Mesothelial cell of epicardium (in vitro differentiated cells): Measurements from ENCODE around the gene AP2B1. TPM values are rescaled to one million over a fixed set of nuclear protein-coding genes. Genes with fewer than 3 reads are reported as not detected.

Source experiments
- DNase-seq, 2 experiments: peaks; one replicate each; pipeline ENCODE4 v3.0.0; 2021; ENCODE audit warnings: low spot score in 2 of 2; ENCODE audit not compliant: unreplicated experiment in 2 of 2
- H3K27ac Mint-ChIP-seq: 2 replicates; pipeline ENCODE4 v1.8.0; 2021; ENCODE audit warnings: mixed read lengths
- H3K27me3 Mint-ChIP-seq: 2 replicates; pipeline ENCODE4 v1.8.0; 2021; ENCODE audit warnings: low read depth, mixed read lengths
- H3K36me3 Mint-ChIP-seq: 2 replicates; pipeline ENCODE4 v1.8.0; 2021; ENCODE audit warnings: mixed read lengths
- H3K4me1 Mint-ChIP-seq: 2 replicates; pipeline ENCODE4 v1.8.0; 2021; ENCODE audit warnings: mixed read lengths
- H3K4me3 Mint-ChIP-seq: 2 replicates; pipeline ENCODE4 v1.8.0; 2021; ENCODE audit warnings: mild to moderate bottlenecking, moderate library complexity, mixed read lengths
- H3K9me3 Mint-ChIP-seq: 2 replicates; pipeline ENCODE4 v1.8.0; 2021; ENCODE audit warnings: mixed read lengths
- total RNA-seq: library from RNA; stranded (reverse); gene quantifications from 3 replicates; pipeline ENCODE4 v1.2.1, GENCODE V29; 2021
- TF ChIP-seq, protein P1 (sequence below): fragments of 200-600 bp; sonication (generic); IDR thresholded peaks from one replicate; pipeline ENCODE4 v1.5.0; 2021; ENCODE audit warnings: antibody characterized with exemption; ENCODE audit not compliant: unreplicated experiment

Gene AP2B1
- total RNA-seq, 1 donor from 2014 or later = 155 TPM

- TF ChIP-seq, protein P1, sequence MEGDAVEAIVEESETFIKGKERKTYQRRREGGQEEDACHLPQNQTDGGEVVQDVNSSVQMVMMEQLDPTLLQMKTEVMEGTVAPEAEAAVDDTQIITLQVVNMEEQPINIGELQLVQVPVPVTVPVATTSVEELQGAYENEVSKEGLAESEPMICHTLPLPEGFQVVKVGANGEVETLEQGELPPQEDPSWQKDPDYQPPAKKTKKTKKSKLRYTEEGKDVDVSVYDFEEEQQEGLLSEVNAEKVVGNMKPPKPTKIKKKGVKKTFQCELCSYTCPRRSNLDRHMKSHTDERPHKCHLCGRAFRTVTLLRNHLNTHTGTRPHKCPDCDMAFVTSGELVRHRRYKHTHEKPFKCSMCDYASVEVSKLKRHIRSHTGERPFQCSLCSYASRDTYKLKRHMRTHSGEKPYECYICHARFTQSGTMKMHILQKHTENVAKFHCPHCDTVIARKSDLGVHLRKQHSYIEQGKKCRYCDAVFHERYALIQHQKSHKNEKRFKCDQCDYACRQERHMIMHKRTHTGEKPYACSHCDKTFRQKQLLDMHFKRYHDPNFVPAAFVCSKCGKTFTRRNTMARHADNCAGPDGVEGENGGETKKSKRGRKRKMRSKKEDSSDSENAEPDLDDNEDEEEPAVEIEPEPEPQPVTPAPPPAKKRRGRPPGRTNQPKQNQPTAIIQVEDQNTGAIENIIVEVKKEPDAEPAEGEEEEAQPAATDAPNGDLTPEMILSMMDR = no peak
- Mint-ChIP-seq H3K4me1 (peaks cover 3% of the 10 kb centered on the region), H3K36me3 (no peaks in the 10 kb centered on the region), H3K27ac (no peak overlapping the region), H3K4me3 (no peak overlapping the region), H3K9me3 (no peaks in the 10 kb centered on the region), H3K27me3 (peaks cover 58% of the 10 kb centered on the region)
- no peak for DNase-seq
Observed at GRCh38 chr17:35542990-35543389, 44.1 kb upstream of the AP2B1 start.

- no peaks in the 10 kb centered on the region for H3K36me3 Mint-ChIP-seq
- no peak for DNase-seq
- no peaks in the 10 kb centered on the region for H3K9me3 Mint-ChIP-seq
- H3K4me3 Mint-ChIP-seq = no peak overlapping the region
- H3K27ac Mint-ChIP-seq = no peak overlapping the region
- H3K27me3 Mint-ChIP-seq = peaks cover 66% of the 10 kb centered on the region
- TF ChIP-seq, protein P1 = no peak
- H3K4me1 Mint-ChIP-seq = peaks cover 3% of the 10 kb centered on the region
Observed at GRCh38 chr17:35543856-35544255, 43.3 kb upstream of the AP2B1 start.

- Mint-ChIP-seq H3K36me3 (no peaks in the 10 kb centered on the region), H3K27me3 (peaks cover 71% of the 10 kb centered on the region), H3K27ac (no peak overlapping the region), H3K9me3 (no peaks in the 10 kb centered on the region), H3K4me3 (no peak overlapping the region), H3K4me1 (no peaks in the 10 kb centered on the region)
- TF ChIP-seq, protein P1 = no peak
- DNase-seq = no peak
Observed at GRCh38 chr17:35545150-35545549, 42.0 kb upstream of the AP2B1 start.

- Mint-ChIP-seq H3K4me1 (no peaks in the 10 kb centered on the region), H3K4me3 (no peak overlapping the region), H3K27ac (no peak overlapping the region), H3K9me3 (no peaks in the 10 kb centered on the region), H3K36me3 (no peaks in the 10 kb centered on the region), H3K27me3 (peaks cover 70% of the 10 kb centered on the region)
- TF ChIP-seq, protein P1 = no peak
- no peak for DNase-seq
Observed at GRCh38 chr17:35546487-35546886, 40.6 kb upstream of the AP2B1 start.

GRCh38 chr17:35548208-35548810, 38.8 kb upstream of the AP2B1 start:
- Mint-ChIP-seq H3K36me3 (no peaks in the 10 kb centered on the region), H3K9me3 (no peaks in the 10 kb centered on the region), H3K4me1 (no peaks in the 10 kb centered on the region), H3K4me3 (no peak overlapping the region), H3K27me3 (peaks cover 83% of the 10 kb centered on the region), H3K27ac (no peak overlapping the region)
- TF ChIP-seq, protein P1 = no peak
- DNase-seq = no peak

DNA sequence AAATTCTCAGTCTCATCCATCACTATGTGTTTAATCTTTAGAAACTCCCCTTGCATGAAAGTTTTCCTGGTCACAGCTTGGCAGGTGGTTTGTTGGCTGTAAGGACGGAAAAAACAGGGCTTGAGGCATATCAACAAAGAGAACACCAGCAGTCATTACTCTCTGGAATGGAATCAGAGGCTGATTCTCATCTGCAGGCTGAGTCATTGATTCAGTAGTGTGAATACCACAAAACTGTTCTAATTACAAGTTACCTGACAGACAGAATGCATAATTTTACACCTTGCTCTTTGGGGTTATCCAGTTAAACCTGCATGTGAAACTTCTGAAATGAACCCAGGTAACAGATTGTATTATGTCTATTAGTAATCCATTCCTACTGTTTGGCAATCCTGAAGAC, 38.1 kb upstream of the AP2B1 start:
- no peak for DNase-seq
- TF ChIP-seq, protein P1 = no peak
- Mint-ChIP-seq H3K4me3 (no peak overlapping the region), H3K27ac (no peak overlapping the region), H3K9me3 (no peaks in the 10 kb centered on the region), H3K27me3 (peaks cover 83% of the 10 kb centered on the region), H3K36me3 (no peaks in the 10 kb centered on the region), H3K4me1 (no peaks in the 10 kb centered on the region)
